ENCODE results near the gene IRS1. TPM values are rescaled to one million over a fixed set of nuclear protein-coding genes. Genes with fewer than 3 reads are reported as not detected.

IRS1 gene
- total RNA-seq, 4 donors from 2014 or later = 18.4 to 40.7 (median 28.1) TPM

GRCh38 chr2:226736382-226736781 is 63.2 kb downstream of the IRS1 start:
- no peak for DNase-seq (ENCODE audit: low spot score in 2 of 2)
- no peaks in the 10 kb centered on the region for H3K9me3 ChIP-seq
- H3K4me3 ChIP-seq = no peak overlapping the region
- no peak for TF ChIP-seq POLR2AphosphoS5 (IDR thresholded peaks at IDR 0.05)
- TF ChIP-seq CTCF (IDR thresholded peaks at IDR 0.05) = no peak
- no peak for TF ChIP-seq POLR2A (IDR thresholded peaks at IDR 0.05)
- no peak for TF ChIP-seq EP300 (IDR thresholded peaks at IDR 0.05)
- WGBS = 90% methylated on average over 4 of the region's 4 CpGs
- peaks cover 21% of the 10 kb centered on the region for H3K4me1 ChIP-seq
- H3K27me3 ChIP-seq = no peaks in the 10 kb centered on the region
- H3K36me3 ChIP-seq = no peaks in the 10 kb centered on the region
- H3K27ac ChIP-seq = no peak overlapping the region

GRCh38 chr2:226733927-226734564 is 65.6 kb downstream of the IRS1 start:
- Histone ChIP-seq H3K4me1 (peaks cover 7% of the 10 kb centered on the region), H3K9me3 (no peaks in the 10 kb centered on the region), H3K27me3 (no peaks in the 10 kb centered on the region), H3K27ac (no peak overlapping the region), H3K36me3 (no peaks in the 10 kb centered on the region), H3K4me3 (no peak overlapping the region)
- no peak for TF ChIP-seq EP300 (IDR thresholded peaks at IDR 0.05)
- TF ChIP-seq CTCF (IDR thresholded peaks at IDR 0.05) = no peak
- TF ChIP-seq POLR2AphosphoS5 (IDR thresholded peaks at IDR 0.05) = no peak
- TF ChIP-seq POLR2A (IDR thresholded peaks at IDR 0.05) = no peak
- 93% methylated on average over 4 of the region's 4 CpGs for WGBS
- no peak for DNase-seq (ENCODE audit: low spot score in 2 of 2)

- TF ChIP-seq EP300 (IDR thresholded peaks at IDR 0.05) = no peak
- TF ChIP-seq CTCF (IDR thresholded peaks at IDR 0.05) = no peak
- TF ChIP-seq POLR2AphosphoS5 (IDR thresholded peaks at IDR 0.05) = no peak
- no peak for TF ChIP-seq POLR2A (IDR thresholded peaks at IDR 0.05)
- WGBS = 75% methylated on average over 6 of the region's 6 CpGs
- DNase-seq (ENCODE audit: low spot score in 2 of 2) = no peak
Observed at GRCh38 chr2:226733189-226733858, 66.3 kb downstream of the IRS1 start.

GRCh38 chr2:226732478-226733188 is 67.0 kb downstream of the IRS1 start:
- no peaks in the 10 kb centered on the region for H3K4me1 ChIP-seq
- H3K4me3 ChIP-seq = no peak overlapping the region
- no peaks in the 10 kb centered on the region for H3K9me3 ChIP-seq
- TF ChIP-seq POLR2AphosphoS5 (IDR thresholded peaks at IDR 0.05) = no peak
- TF ChIP-seq POLR2A (IDR thresholded peaks at IDR 0.05) = no peak
- TF ChIP-seq EP300 (IDR thresholded peaks at IDR 0.05) = no peak
- no peak for TF ChIP-seq CTCF (IDR thresholded peaks at IDR 0.05)
- 98% methylated on average over 4 of the region's 4 CpGs for WGBS
- no peak for DNase-seq (ENCODE audit: low spot score in 2 of 2)
- H3K27me3 ChIP-seq = no peaks in the 10 kb centered on the region
- H3K27ac ChIP-seq = no peak overlapping the region
- no peaks in the 10 kb centered on the region for H3K36me3 ChIP-seq

More at GRCh38 chr2:226733189-226733858, 66.3 kb downstream of the IRS1 start:
- Histone ChIP-seq H3K9me3 (no peaks in the 10 kb centered on the region), H3K27ac (no peak overlapping the region), H3K27me3 (no peaks in the 10 kb centered on the region), H3K4me3 (no peak overlapping the region), H3K4me1 (peaks cover under 1% of the 10 kb centered on the region), H3K36me3 (no peaks in the 10 kb centered on the region)

- Histone ChIP-seq H3K4me3 (no peak overlapping the region), H3K27ac (no peak overlapping the region), H3K36me3 (no peaks in the 10 kb centered on the region), H3K27me3 (no peaks in the 10 kb centered on the region), H3K9me3 (no peaks in the 10 kb centered on the region), H3K4me1 (peaks cover 7% of the 10 kb centered on the region)
- TF ChIP-seq POLR2AphosphoS5 (IDR thresholded peaks at IDR 0.05) = no peak
- no peak for TF ChIP-seq EP300 (IDR thresholded peaks at IDR 0.05)
- no peak for TF ChIP-seq CTCF (IDR thresholded peaks at IDR 0.05)
- TF ChIP-seq POLR2A (IDR thresholded peaks at IDR 0.05) = no peak
- WGBS = 84% methylated on average over 4 of the region's 4 CpGs
- no peak for DNase-seq (ENCODE audit: low spot score in 2 of 2)
Observed at GRCh38 chr2:226730481-226730880, 69.1 kb downstream of the IRS1 start.
